GM19025 (cell line): ENCODE results near the gene MAEL.
A peak's percentile ranks its signal among the peaks of the same experiment; 100 is the strongest.

Source experiments
- ATAC-seq: cut with Tn5 transposase; IDR thresholded peaks from one replicate; pipeline ENCODE4 v1.9.1; 2021; ENCODE audit warnings: mild to moderate bottlenecking, low read depth, moderate library complexity; ENCODE audit not compliant: unreplicated experiment

The MAEL gene

DNA sequence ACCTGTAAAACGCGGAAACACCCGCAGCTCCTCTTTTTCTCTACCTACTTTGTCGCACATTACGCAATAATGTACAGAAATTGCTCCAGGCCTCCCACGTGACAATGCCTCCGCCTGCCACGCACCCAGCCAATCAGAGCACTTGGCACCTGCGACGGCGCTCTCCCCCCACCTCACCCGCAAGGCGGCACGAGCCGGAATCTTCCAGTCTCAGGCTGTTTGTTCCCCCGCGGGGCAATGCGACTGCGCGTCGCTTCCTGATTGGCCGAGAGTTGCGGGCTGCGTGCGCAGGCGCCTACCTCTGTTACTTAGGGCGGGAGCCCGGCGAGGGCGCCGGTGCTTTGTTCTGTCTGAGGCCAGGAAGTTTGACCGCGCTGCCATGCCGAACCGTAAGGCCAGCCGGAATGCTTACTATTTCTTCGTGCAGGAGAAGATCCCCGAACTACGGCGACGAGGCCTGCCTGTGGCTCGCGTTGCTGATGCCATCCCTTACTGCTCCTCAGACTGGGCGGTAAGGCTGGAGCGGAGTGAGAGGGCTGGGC lies at the start of gene MAEL:
Gene MAEL, plus strand, starts transcription at position 307 of the 542 bp plus-strand sequence. Its CDS starts 73 bp downstream, at position 380.
- ATAC-seq, result no peak

GRCh38 chr1:166939741-166940375 lies 49.2 kb upstream of the MAEL start:
- no peak for ATAC-seq

- no peak for ATAC-seq
Measured at GRCh38 chr1:166944186-166944967, 44.7 kb upstream of the MAEL start.

DNA sequence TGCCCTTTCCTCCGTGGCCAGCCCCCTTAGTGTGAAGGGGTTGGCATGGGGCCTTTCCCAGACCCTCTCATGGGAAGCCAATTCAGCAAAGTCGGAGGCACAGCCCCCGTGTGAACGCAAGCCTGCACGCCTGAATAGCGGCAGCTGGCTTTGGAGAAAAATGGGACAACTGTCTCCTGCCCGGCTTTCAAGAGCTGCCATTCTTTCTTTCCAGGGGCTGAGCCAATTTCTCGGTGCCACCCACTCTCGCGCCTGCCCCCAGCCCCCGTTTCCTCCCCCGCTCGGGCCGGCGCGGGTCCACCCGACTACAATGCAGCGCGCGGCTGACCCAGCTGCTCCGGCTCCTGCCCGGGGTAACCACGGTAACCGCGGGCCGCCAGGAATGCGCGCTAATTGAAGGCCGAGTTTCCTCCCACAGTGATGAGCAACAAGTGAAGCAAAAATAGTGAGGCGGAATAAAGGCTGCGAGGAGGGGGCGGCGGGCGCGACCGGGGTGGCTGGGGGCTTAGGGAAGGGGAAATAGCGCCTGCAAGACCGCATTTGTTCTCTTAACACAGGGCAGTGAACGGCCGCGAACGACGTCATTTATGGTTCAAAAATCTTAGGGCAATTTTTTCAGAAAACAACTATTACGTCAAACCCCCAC lies 41.6 kb upstream of the MAEL start:
- ATAC-seq, result peak; percentile 53

DNA sequence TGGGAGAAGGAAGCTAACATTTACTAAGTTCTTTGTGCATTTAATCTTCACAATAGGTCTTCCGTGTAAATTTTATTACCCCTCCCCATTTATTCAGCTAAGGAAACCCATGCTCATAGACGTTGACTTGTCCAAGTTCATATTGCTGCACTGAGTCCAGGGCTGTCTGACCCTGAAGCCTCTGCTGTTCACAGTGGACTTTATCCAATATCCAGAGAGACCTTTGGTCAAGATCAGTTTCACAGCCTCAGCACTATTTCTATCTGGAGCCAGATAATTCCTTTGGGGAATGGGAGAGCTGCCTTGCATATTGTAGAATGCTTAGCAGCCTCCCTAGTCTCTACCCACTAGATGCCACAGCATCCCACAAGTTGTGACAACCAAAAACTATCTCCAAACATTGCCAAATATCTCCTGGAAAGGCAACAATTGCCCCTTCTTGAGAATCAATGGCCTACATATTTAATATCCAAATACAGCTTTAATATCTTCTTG lies 40.2 kb upstream of the MAEL start:
- ATAC-seq, result no peak

DNA sequence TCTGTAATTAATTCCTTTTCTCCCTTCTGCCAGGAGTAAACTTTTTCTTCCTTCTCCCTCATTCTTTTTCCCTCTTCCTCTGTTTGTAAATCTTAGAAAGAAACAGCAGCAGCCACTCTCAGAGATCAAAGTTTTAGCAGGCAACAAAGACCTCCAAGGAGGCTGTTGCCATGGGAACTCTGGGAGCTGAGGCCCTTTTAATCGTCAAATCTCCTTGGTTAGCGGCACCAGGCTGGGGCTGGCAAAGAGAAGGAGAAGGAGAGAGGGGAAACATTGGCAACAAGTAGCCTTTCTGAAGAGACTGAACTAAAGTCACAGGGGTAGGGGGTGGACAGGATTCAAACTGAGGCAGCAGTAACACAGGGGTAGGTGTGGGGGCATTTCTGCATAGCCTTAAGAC lies 38.9 kb upstream of the MAEL start:
- no peak for ATAC-seq

GRCh38 chr1:166951050-166951449 lies 38.0 kb upstream of the MAEL start:
- no peak for ATAC-seq

- no peak for ATAC-seq
Measured at GRCh38 chr1:166952002-166952746, 36.9 kb upstream of the MAEL start.

- no peak for ATAC-seq
Measured at GRCh38 chr1:166953491-166953890, 35.6 kb upstream of the MAEL start.

- ATAC-seq, result no peak
Measured at GRCh38 chr1:166956057-166956850, 32.8 kb upstream of the MAEL start.

DNA sequence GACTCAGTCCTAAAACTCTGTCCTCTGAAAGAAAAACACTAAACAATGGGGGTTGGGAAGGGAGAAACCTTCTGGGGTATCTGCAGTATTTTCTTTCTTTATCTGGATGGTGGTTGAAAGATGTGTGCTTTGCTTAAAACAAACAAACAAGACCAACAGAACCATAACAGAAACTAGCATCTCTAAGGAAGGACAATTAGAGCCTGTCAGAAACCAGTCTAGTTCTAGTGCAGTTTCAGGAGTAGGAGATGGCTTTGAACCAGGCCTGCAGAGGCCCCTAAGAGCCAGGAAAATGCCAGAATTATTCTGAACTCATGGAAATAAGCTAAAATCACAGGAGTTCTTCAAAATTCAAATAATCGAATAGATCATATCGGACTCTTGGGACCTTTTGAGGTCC lies 32.2 kb upstream of the MAEL start:
- no peak for ATAC-seq

DNA sequence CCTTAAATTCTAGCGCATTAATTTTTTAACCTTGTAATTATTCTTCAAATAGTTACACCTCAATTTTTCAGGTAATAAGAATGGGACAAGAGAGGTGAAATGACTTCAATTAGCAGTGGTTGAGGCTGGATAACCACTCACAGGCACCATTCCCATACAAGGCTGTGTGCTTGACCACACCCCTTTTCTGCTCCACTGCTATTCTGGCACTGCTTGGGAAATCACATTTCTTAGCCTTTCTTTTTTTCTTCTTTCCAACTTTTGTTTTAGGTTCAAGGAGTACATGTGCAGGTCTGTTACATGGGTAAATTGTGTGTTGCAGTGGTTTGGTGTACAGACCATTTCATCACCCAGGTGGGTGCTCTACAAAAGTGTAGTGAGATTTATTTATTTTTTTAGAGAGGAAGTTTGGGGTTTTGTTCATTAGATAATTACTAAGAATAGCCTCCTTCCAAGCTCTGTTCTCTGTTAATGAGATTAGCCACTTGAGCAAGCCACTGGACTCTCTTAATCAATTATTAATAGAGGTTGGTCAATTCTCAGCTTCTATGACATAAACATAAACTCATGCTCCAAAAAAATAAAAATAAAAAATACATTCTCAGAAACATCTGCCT lies 28.1 kb upstream of the MAEL start:
- no peak for ATAC-seq

GRCh38 chr1:166969074-166969677 lies 19.9 kb upstream of the MAEL start:
- ATAC-seq, result peak; percentile 83

DNA sequence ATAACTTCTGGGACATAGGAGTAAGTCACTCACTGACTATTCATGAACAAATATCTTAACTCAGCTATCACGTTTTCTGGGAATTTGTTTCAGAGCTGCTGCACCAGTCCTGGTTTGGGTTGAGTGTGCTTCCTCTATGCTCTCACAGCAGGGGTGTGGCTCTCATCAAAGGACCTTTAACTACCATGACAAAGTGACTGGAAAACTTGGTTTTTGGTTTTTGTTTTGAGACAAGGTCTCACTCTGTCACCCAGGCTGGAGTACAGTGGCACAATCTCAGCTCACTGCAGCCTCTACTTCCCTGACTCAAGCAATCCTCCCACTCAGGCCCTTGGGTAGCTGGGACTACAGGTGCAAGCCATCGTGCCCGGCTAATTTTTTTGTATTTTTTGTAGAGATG lies 17.8 kb upstream of the MAEL start:
- no peak for ATAC-seq

- no peak for ATAC-seq
Measured at GRCh38 chr1:166972193-166972592, 16.9 kb upstream of the MAEL start.

- no peak for ATAC-seq
Measured at GRCh38 chr1:166972826-166973225, 16.3 kb upstream of the MAEL start.

- ATAC-seq, result no peak
Measured at GRCh38 chr1:166974647-166975345, 14.3 kb upstream of the MAEL start.
